Measurements from ENCODE around the gene PTPRO.
"Not testable (repeated sequence)": the region's sequence is repeated elsewhere in the genome, so short reads cannot be mapped to it uniquely, and the experiment has no call there.

Gene PTPRO

GRCh38 chr12:15602051-15602672 is 279.9 kb downstream of the PTPRO start:
- no peak for DNase-seq (ENCODE audit: low spot score)

- no peak for DNase-seq (ENCODE audit: low spot score)
These were observed 281.3 kb downstream of the PTPRO start for GRCh38 chr12:15603474-15604085.

- no peak for DNase-seq (ENCODE audit: low spot score)
These were observed 283.7 kb downstream of the PTPRO start for GRCh38 chr12:15605881-15606590.

- no peak for DNase-seq (ENCODE audit: low spot score)
These were observed 286.1 kb downstream of the PTPRO start for GRCh38 chr12:15608406-15608805.

GRCh38 chr12:15608941-15609340 is 286.6 kb downstream of the PTPRO start:
- DNase-seq (ENCODE audit: low spot score): no peak

GRCh38 chr12:15613981-15614380 is 291.7 kb downstream of the PTPRO start:
- no peak for DNase-seq (ENCODE audit: low spot score)

- not testable (repeated sequence) for DNase-seq (ENCODE audit: low spot score)
These were observed 294.2 kb downstream of the PTPRO start for GRCh38 chr12:15616495-15616894.

GRCh38 chr12:15620741-15621539 is 298.6 kb downstream of the PTPRO start:
- no peak for DNase-seq (ENCODE audit: low spot score)

- no peak for DNase-seq (ENCODE audit: low spot score)
These were observed 302.8 kb downstream of the PTPRO start for GRCh38 chr12:15625075-15625474.

GRCh38 chr12:15627995-15628945 is 306.0 kb downstream of the PTPRO start:
- DNase-seq (ENCODE audit: low spot score): peak; percentile 11

GRCh38 chr12:15629108-15629507 is 306.8 kb downstream of the PTPRO start:
- peak; percentile 25 for DNase-seq (ENCODE audit: low spot score)

- DNase-seq (ENCODE audit: low spot score): no peak
These were observed 307.5 kb downstream of the PTPRO start for GRCh38 chr12:15629761-15630160.

GRCh38 chr12:15631007-15631715 is 308.9 kb downstream of the PTPRO start:
- no peak for DNase-seq (ENCODE audit: low spot score)

- no peak for DNase-seq (ENCODE audit: low spot score)
These were observed 310.4 kb downstream of the PTPRO start for GRCh38 chr12:15632708-15633107.

- DNase-seq (ENCODE audit: low spot score): no peak
These were observed 310.9 kb downstream of the PTPRO start for GRCh38 chr12:15633201-15633600.

- DNase-seq (ENCODE audit: low spot score): no peak
These were observed 311.8 kb downstream of the PTPRO start for GRCh38 chr12:15634010-15634683.

GRCh38 chr12:15636060-15636890 is 314.0 kb downstream of the PTPRO start:
- DNase-seq (ENCODE audit: low spot score): no peak

GRCh38 chr12:15638231-15638630 is 315.9 kb downstream of the PTPRO start:
- DNase-seq (ENCODE audit: low spot score): no peak

GRCh38 chr12:15644700-15645099 is 322.4 kb downstream of the PTPRO start:
- no peak for DNase-seq (ENCODE audit: low spot score)

Data from Ammon's horn (tissue), 1 donor.